Karpas-422 (cell line): ENCODE results near the gene HOXD8. TPM values are rescaled to one million over a fixed set of nuclear protein-coding genes. Genes with fewer than 3 reads are reported as not detected.

Experiments used
- DNase-seq: peaks from one replicate; pipeline ENCODE4 v3.0.0-alpha.2; 2015
- H2AFZ ChIP-seq: fragments of 200-600 bp; sonication (generic); 2 replicates; pipeline ENCODE4 v1.6.1; 2014; ENCODE audit warnings: antibody characterized with exemption, low read length, mixed read lengths
- H3K27ac ChIP-seq: fragments of 200-600 bp; sonication (generic); 2 replicates; pipeline ENCODE4 v1.5.1; 2014; ENCODE audit warnings: mild to moderate bottlenecking, low read length, moderate library complexity
- H3K27me3 ChIP-seq: fragments of 200-600 bp; sonication (generic); 2 replicates; pipeline ENCODE4 v1.6.1; 2014; ENCODE audit warnings: low read length, mixed read lengths
- H3K36me3 ChIP-seq: fragments of 200-600 bp; sonication (generic); 2 replicates; pipeline ENCODE4 v1.6.1; 2014; ENCODE audit warnings: low read length, mixed read lengths; ENCODE audit not compliant: insufficient read depth
- H3K4me1 ChIP-seq: fragments of 200-600 bp; sonication (generic); 2 replicates; pipeline ENCODE4 v1.6.1; 2014; ENCODE audit warnings: mild to moderate bottlenecking, low read length, mixed read lengths
- H3K4me2 ChIP-seq: fragments of 200-600 bp; sonication (generic); 2 replicates; pipeline ENCODE4 v1.6.1; 2014; ENCODE audit warnings: low read length, low read depth, mild to moderate bottlenecking; ENCODE audit not compliant: poor library complexity, severe bottlenecking
- H3K4me3 ChIP-seq: fragments of 200-600 bp; sonication (generic); 2 replicates; pipeline ENCODE4 v1.5.1; 2014; ENCODE audit warnings: mild to moderate bottlenecking, antibody characterized with exemption, low read length, mixed read lengths
- H3K79me2 ChIP-seq: fragments of 200-600 bp; sonication (generic); 2 replicates; pipeline ENCODE4 v1.6.1; 2014; ENCODE audit warnings: mild to moderate bottlenecking, low read length, mixed read lengths
- H3K9ac ChIP-seq: fragments of 200-600 bp; sonication (generic); 2 replicates; pipeline ENCODE4 v1.6.0; 2014; ENCODE audit warnings: low read length
- H3K9me2 ChIP-seq: fragments of 200-600 bp; sonication (generic), shearing (Covaris generic); replicated peaks from 2 replicates; pipeline ENCODE4 v1.6.0; 2014; ENCODE audit warnings: mild to moderate bottlenecking, low read length, moderate library complexity; ENCODE audit not compliant: insufficient read depth
- H3K9me3 ChIP-seq: fragments of 300-700, 200-600 bp; sonication (generic); 2 replicates; pipeline ENCODE4 v1.6.1; 2014; ENCODE audit warnings: low read length, mixed read lengths
- H4K20me1 ChIP-seq: fragments of 200-600 bp; sonication (generic); 2 replicates; pipeline ENCODE4 v1.6.1; 2014; ENCODE audit warnings: mild to moderate bottlenecking, antibody characterized with exemption, low read length, low read depth; ENCODE audit not compliant: insufficient read depth
- total RNA-seq: library from RNA; depleted of rRNA; stranded (reverse); fragments of >200 nt; shearing (Covaris generic); gene quantifications from 2 replicates; pipeline ENCODE4 v1.2.3, GENCODE V29; 2014; ENCODE audit warnings: low replicate concordance

The HOXD8 gene
- total RNA-seq, 1 experiment from 2014 or later = not detected

GRCh38 chr2:176156807-176157498 lies 27.4 kb downstream of the HOXD8 start, which contains the start of gene HOXD3:
TSS of gene HOXD3 (plus strand) at chr2:176157307. CDS start at chr2:176169115, 11,808 bp downstream.
- Histone ChIP-seq H3K27ac (no peak within 1 kb of the TSS), H3K4me3 (no peak within 1 kb of the TSS), H3K4me1 (no peaks in the 10 kb centered on the region), H3K79me2 (no peaks in the 10 kb centered on the region), H4K20me1 (no peaks in the 10 kb centered on the region), H3K4me2 (no peak within 1 kb of the TSS), H3K9me2 (no peaks in the 10 kb centered on the region), H3K36me3 (no peaks in the 10 kb centered on the region), H3K27me3 (no peaks in the 10 kb centered on the region), H3K9me3 (no peaks in the 10 kb centered on the region), H3K9ac (no peak within 1 kb of the TSS), H2AFZ (no peak within 1 kb of the TSS)
- no peak for DNase-seq

GRCh38 chr2:176157499-176158185 lies 28.1 kb downstream of the HOXD8 start:
- Histone ChIP-seq H3K36me3 (no peaks in the 10 kb centered on the region), H3K27me3 (no peaks in the 10 kb centered on the region), H3K9ac (no peak overlapping the region), H3K4me1 (no peaks in the 10 kb centered on the region), H2AFZ (no peak overlapping the region), H3K9me3 (no peaks in the 10 kb centered on the region), H3K27ac (no peak overlapping the region), H4K20me1 (no peaks in the 10 kb centered on the region), H3K4me3 (no peak overlapping the region), H3K79me2 (no peaks in the 10 kb centered on the region), H3K9me2 (no peaks in the 10 kb centered on the region), H3K4me2 (no peak overlapping the region)
- DNase-seq = no peak

DNA sequence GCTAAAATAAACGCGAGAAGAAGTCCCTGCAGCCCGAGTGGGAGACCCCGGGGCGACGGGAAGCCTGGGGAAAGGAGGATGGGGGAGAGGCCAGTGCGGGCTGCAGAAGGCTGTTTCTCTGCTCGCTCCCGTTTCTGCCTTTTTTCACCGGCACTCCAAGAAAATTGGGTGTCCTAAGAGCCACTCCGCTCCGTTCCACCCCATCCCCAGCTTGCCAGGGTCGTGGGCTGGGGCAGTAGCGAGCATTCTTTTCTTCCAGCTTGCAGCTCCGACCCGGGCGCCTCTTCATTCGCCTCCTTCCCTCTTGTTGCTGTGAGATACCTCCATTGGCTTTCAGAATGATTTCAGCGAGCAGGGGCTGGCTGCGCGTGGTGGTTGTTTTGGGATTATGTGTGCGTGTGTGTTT lies 28.7 kb downstream of the HOXD8 start:
- no peak overlapping the region for H2AFZ ChIP-seq
- no peaks in the 10 kb centered on the region for H3K27me3 ChIP-seq
- H3K4me1 ChIP-seq = no peaks in the 10 kb centered on the region
- H3K27ac ChIP-seq = no peak overlapping the region
- H3K79me2 ChIP-seq = no peaks in the 10 kb centered on the region
- no peak overlapping the region for H3K9ac ChIP-seq
- H3K4me3 ChIP-seq = no peak overlapping the region
- H4K20me1 ChIP-seq = no peaks in the 10 kb centered on the region
- H3K36me3 ChIP-seq = no peaks in the 10 kb centered on the region
- no peaks in the 10 kb centered on the region for H3K9me2 ChIP-seq
- no peak overlapping the region for H3K4me2 ChIP-seq
- no peak for DNase-seq
- no peaks in the 10 kb centered on the region for H3K9me3 ChIP-seq

GRCh38 chr2:176158855-176159662 lies 29.6 kb downstream of the HOXD8 start:
- H3K4me3 ChIP-seq = no peak overlapping the region
- no peaks in the 10 kb centered on the region for H3K9me2 ChIP-seq
- H3K36me3 ChIP-seq = no peaks in the 10 kb centered on the region
- H3K4me2 ChIP-seq = no peak overlapping the region
- no peak overlapping the region for H2AFZ ChIP-seq
- DNase-seq = no peak
- no peaks in the 10 kb centered on the region for H3K4me1 ChIP-seq
- no peak overlapping the region for H3K27ac ChIP-seq
- H3K9me3 ChIP-seq = no peaks in the 10 kb centered on the region
- H3K27me3 ChIP-seq = no peaks in the 10 kb centered on the region
- no peaks in the 10 kb centered on the region for H3K79me2 ChIP-seq
- no peaks in the 10 kb centered on the region for H4K20me1 ChIP-seq
- H3K9ac ChIP-seq = no peak overlapping the region

GRCh38 chr2:176159663-176160250 lies 30.3 kb downstream of the HOXD8 start:
- Histone ChIP-seq H2AFZ (no peak overlapping the region), H3K4me1 (no peaks in the 10 kb centered on the region), H3K9me3 (no peaks in the 10 kb centered on the region), H3K27me3 (no peaks in the 10 kb centered on the region), H3K79me2 (no peaks in the 10 kb centered on the region), H3K4me3 (no peak overlapping the region), H3K9me2 (no peaks in the 10 kb centered on the region), H3K4me2 (no peak overlapping the region), H3K27ac (no peak overlapping the region), H3K9ac (no peak overlapping the region), H3K36me3 (no peaks in the 10 kb centered on the region), H4K20me1 (no peaks in the 10 kb centered on the region)
- DNase-seq = no peak

DNA sequence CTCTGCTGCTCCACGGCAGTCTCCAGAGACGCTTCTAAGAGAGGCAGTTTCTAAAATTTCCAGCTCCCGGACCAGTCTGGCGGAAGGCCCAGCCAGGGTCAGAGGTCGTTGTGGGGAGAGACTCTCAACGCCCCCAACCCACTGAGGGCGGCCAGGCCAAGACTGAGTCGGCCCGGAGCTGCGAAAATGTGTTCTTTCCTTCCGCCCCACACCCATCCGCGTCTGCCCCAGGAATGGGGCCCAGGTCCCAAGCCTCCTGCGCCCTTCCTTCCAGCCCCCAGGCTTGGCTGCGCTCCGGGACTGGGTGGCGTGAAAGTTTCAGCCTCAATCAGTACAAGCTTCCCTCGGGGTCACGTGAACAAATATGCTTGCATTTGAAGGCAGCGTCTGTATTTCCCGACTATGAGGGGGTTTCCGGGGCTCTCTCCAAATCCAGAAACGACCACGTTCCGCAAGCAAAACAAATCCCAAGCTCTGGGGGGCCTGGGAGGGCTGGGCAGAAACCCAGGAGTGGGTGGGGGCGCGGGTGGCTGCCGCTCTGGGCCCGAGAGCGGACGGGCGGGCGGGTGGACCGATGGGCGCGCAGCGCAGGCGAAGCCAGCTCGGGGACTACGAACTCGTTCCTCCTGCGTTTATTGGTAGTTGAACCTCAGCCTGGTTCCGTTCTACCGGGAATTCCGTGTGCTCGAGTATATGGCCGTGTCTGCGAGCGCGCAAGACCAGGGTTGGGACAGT lies 30.9 kb downstream of the HOXD8 start:
- Histone ChIP-seq H3K4me3 (no peak overlapping the region), H3K4me1 (no peaks in the 10 kb centered on the region), H2AFZ (no peak overlapping the region), H3K9me2 (no peaks in the 10 kb centered on the region), H3K4me2 (no peak overlapping the region), H3K9me3 (no peaks in the 10 kb centered on the region), H3K27ac (no peak overlapping the region), H3K79me2 (no peaks in the 10 kb centered on the region), H3K9ac (no peak overlapping the region), H4K20me1 (no peaks in the 10 kb centered on the region), H3K36me3 (no peaks in the 10 kb centered on the region), H3K27me3 (no peaks in the 10 kb centered on the region)
- DNase-seq = no peak

- Histone ChIP-seq H3K4me3 (no peak overlapping the region), H3K9ac (no peak overlapping the region), H3K27me3 (no peaks in the 10 kb centered on the region), H3K27ac (no peak overlapping the region), H4K20me1 (no peaks in the 10 kb centered on the region), H3K36me3 (no peaks in the 10 kb centered on the region), H2AFZ (no peak overlapping the region), H3K4me1 (no peaks in the 10 kb centered on the region), H3K79me2 (no peaks in the 10 kb centered on the region), H3K9me2 (no peaks in the 10 kb centered on the region), H3K4me2 (no peak overlapping the region), H3K9me3 (no peaks in the 10 kb centered on the region)
- no peak for DNase-seq
These were observed 31.7 kb downstream of the HOXD8 start for GRCh38 chr2:176160986-176161824.
